H1 (cell line): ENCODE data around the gene TSPAN33.

ENCODE experiments used
- CREB1 ChIP-seq: IDR thresholded peaks from 2 replicates; pipeline ENCODE4 v1.6.1; 2012; ENCODE audit warnings: inconsistent platforms
- CTCF ChIP-seq, 3 experiments: IDR thresholded peaks; 1 replicate in 2 of 3; 2 replicates in 1 of 3; pipeline versions ENCODE4 v1.5.1 to v1.6.1; 2011; ENCODE audit warnings: low read length in 3 of 3, mild to moderate bottlenecking in 3 of 3, inconsistent platforms in 2 of 3, low read depth in 1 of 3, moderate library complexity in 1 of 3; ENCODE audit not compliant: insufficient read depth in 1 of 3; ENCODE audit errors: control extremely low read depth in 1 of 3
- FOSL1 ChIP-seq: IDR thresholded peaks from 2 replicates; pipeline ENCODE4 v1.6.1; 2011; ENCODE audit warnings: mild to moderate bottlenecking, low read depth, low read length, moderate library complexity; ENCODE audit not compliant: insufficient read depth
- NRF1 ChIP-seq: IDR thresholded peaks from 2 replicates; pipeline ENCODE4 v1.6.1; 2011; ENCODE audit warnings: mild to moderate bottlenecking, low read depth, low read length, improper control_type of control experiment
- SIN3A ChIP-seq, 2 experiments: IDR thresholded peaks in 1 of 2; conservative IDR thresholded peaks in 1 of 2; 2 replicates each; pipeline ENCODE4 v1.6.1; 2011 to 2012; ENCODE audit warnings: low read length in 2 of 2, improper control_type of control experiment in 1 of 2, low read depth in 1 of 2, mild to moderate bottlenecking in 1 of 2
- SIRT6 ChIP-seq: IDR thresholded peaks from one replicate; pipeline ENCODE4 v1.7.1; 2012; ENCODE audit warnings: low read length, inconsistent platforms

DNA sequence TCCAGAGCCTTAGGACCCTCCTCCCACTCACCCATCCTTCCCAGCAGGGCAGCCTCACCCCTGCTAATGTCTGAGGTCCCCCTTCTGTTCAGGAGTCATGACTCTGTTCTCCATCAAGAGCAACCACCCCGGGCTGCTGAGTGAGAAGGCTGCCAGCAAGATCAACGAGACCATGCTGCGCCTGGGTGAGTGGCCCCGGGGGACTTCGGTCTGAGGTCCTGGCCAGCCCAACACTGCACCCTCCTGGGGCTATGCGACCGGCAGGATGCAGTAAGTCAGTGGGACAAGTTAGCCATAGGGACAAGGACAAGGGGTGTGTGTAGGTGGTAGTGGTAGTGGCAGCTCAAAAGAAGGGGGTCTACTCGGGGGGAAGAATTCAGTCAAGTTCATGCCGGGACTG is 64.2 kb downstream of the TSPAN33 start:
- TF ChIP-seq CTCF (IDR thresholded peaks at IDR 0.05; ENCODE audit: control extremely low read depth in 1 of 3, insufficient read depth in 1 of 3, low read depth in 1 of 3, low read length in 3 of 3) (no peak), SIN3A (conservative IDR thresholded peaks at IDR 0.05 in 1 of 2, IDR thresholded peaks at IDR 0.05 in 1 of 2; ENCODE audit: low read depth in 1 of 2, low read length in 2 of 2) (no peak), SIRT6 (no peak), NRF1 (no peak), CREB1 (no peak), FOSL1 (no peak)
